Activated naive CD4-positive, alpha-beta T cell treated with Interleukin-2 at 50 U/mL for 16 hours (primary cell): ENCODE measurements around the gene CAPZA1.
A peak's percentile ranks its signal among the peaks of the same experiment; 100 is the strongest.
"Not testable (repeated sequence)": the region's sequence is repeated elsewhere in the genome, so short reads cannot be mapped to it uniquely, and the experiment has no call there.

Experiments used
- DNase-seq: peaks from one replicate; pipeline ENCODE4 v3.0.0-alpha.2; 2020

Gene CAPZA1

GRCh38 chr1:112629256-112629655 lies 9.6 kb downstream of the CAPZA1 start:
- DNase-seq: no peak

GRCh38 chr1:112633628-112634027 lies 14.0 kb downstream of the CAPZA1 start:
- DNase-seq: no peak

GRCh38 chr1:112634367-112634766 lies 14.7 kb downstream of the CAPZA1 start:
- no peak for DNase-seq

- no peak for DNase-seq
Observed at GRCh38 chr1:112636056-112636455, 16.4 kb downstream of the CAPZA1 start.

GRCh38 chr1:112636597-112637253 lies 17.1 kb downstream of the CAPZA1 start:
- no peak for DNase-seq

GRCh38 chr1:112637254-112638109 lies 17.9 kb downstream of the CAPZA1 start:
- DNase-seq: no peak

- no peak for DNase-seq
Observed at GRCh38 chr1:112638110-112638428, 18.4 kb downstream of the CAPZA1 start.

- not testable (repeated sequence) for DNase-seq
Observed at GRCh38 chr1:112640437-112640836, 20.8 kb downstream of the CAPZA1 start.

- no peak for DNase-seq
Observed at GRCh38 chr1:112643080-112643479, 23.4 kb downstream of the CAPZA1 start.

- DNase-seq: no peak
Observed at GRCh38 chr1:112646225-112646624, 26.6 kb downstream of the CAPZA1 start.

GRCh38 chr1:112651205-112651604 lies 31.6 kb downstream of the CAPZA1 start:
- DNase-seq: no peak

- DNase-seq: no peak
Observed at GRCh38 chr1:112665857-112666256, 46.2 kb downstream of the CAPZA1 start.

- DNase-seq: no peak
Observed at GRCh38 chr1:112666946-112667345, 47.3 kb downstream of the CAPZA1 start.

GRCh38 chr1:112672009-112672408 lies 52.4 kb downstream of the CAPZA1 start:
- DNase-seq: no peak

GRCh38 chr1:112672842-112673241 lies 53.2 kb downstream of the CAPZA1 start:
- DNase-seq: no peak

GRCh38 chr1:112673592-112674439 lies 54.2 kb downstream of the CAPZA1 start:
- no peak for DNase-seq

GRCh38 chr1:112674440-112674985 lies 54.9 kb downstream of the CAPZA1 start, which contains the start of gene MOV10:
Gene MOV10, plus strand, starts transcription at chr1:112674659. Its CDS starts 254 bp downstream, at chr1:112674913.
- peak; percentile 56 for DNase-seq

GRCh38 chr1:112674986-112675727 lies 55.5 kb downstream of the CAPZA1 start:
- peak; percentile 43 for DNase-seq

GRCh38 chr1:112675728-112676381 lies 56.2 kb downstream of the CAPZA1 start:
- DNase-seq: no peak

- no peak for DNase-seq
Observed at GRCh38 chr1:112676543-112676942, 56.9 kb downstream of the CAPZA1 start.

GRCh38 chr1:112677501-112677900 lies 57.9 kb downstream of the CAPZA1 start:
- DNase-seq: no peak

- no peak for DNase-seq
Observed at GRCh38 chr1:112678605-112679004, 59.0 kb downstream of the CAPZA1 start.
